Karpas-422 (cell line): ENCODE measurements around the gene NEU1. TPM values are rescaled to one million over a fixed set of nuclear protein-coding genes. Genes with fewer than 3 reads are reported as not detected.
A peak's percentile ranks its signal among the peaks of the same experiment; 100 is the strongest.
"Not testable (repeated sequence)": the region's sequence is repeated elsewhere in the genome, so short reads cannot be mapped to it uniquely, and the experiment has no call there.

Experiments
- DNase-seq: peaks from one replicate; pipeline ENCODE4 v3.0.0-alpha.2; 2015
- H2AFZ ChIP-seq: fragments of 200-600 bp; sonication (generic); 2 replicates; pipeline ENCODE4 v1.6.1; 2014; ENCODE audit warnings: antibody characterized with exemption, low read length, mixed read lengths
- H3K27ac ChIP-seq: fragments of 200-600 bp; sonication (generic); 2 replicates; pipeline ENCODE4 v1.5.1; 2014; ENCODE audit warnings: mild to moderate bottlenecking, low read length, moderate library complexity
- H3K27me3 ChIP-seq: fragments of 200-600 bp; sonication (generic); 2 replicates; pipeline ENCODE4 v1.6.1; 2014; ENCODE audit warnings: low read length, mixed read lengths
- H3K36me3 ChIP-seq: fragments of 200-600 bp; sonication (generic); 2 replicates; pipeline ENCODE4 v1.6.1; 2014; ENCODE audit warnings: low read length, mixed read lengths; ENCODE audit not compliant: insufficient read depth
- H3K4me1 ChIP-seq: fragments of 200-600 bp; sonication (generic); 2 replicates; pipeline ENCODE4 v1.6.1; 2014; ENCODE audit warnings: mild to moderate bottlenecking, low read length, mixed read lengths
- H3K4me2 ChIP-seq: fragments of 200-600 bp; sonication (generic); 2 replicates; pipeline ENCODE4 v1.6.1; 2014; ENCODE audit warnings: low read length, low read depth, mild to moderate bottlenecking; ENCODE audit not compliant: poor library complexity, severe bottlenecking
- H3K4me3 ChIP-seq: fragments of 200-600 bp; sonication (generic); 2 replicates; pipeline ENCODE4 v1.5.1; 2014; ENCODE audit warnings: mild to moderate bottlenecking, antibody characterized with exemption, low read length, mixed read lengths
- H3K79me2 ChIP-seq: fragments of 200-600 bp; sonication (generic); 2 replicates; pipeline ENCODE4 v1.6.1; 2014; ENCODE audit warnings: mild to moderate bottlenecking, low read length, mixed read lengths
- H3K9ac ChIP-seq: fragments of 200-600 bp; sonication (generic); 2 replicates; pipeline ENCODE4 v1.6.0; 2014; ENCODE audit warnings: low read length
- H3K9me2 ChIP-seq: fragments of 200-600 bp; sonication (generic), shearing (Covaris generic); replicated peaks from 2 replicates; pipeline ENCODE4 v1.6.0; 2014; ENCODE audit warnings: mild to moderate bottlenecking, low read length, moderate library complexity; ENCODE audit not compliant: insufficient read depth
- H3K9me3 ChIP-seq: fragments of 300-700, 200-600 bp; sonication (generic); 2 replicates; pipeline ENCODE4 v1.6.1; 2014; ENCODE audit warnings: low read length, mixed read lengths
- H4K20me1 ChIP-seq: fragments of 200-600 bp; sonication (generic); 2 replicates; pipeline ENCODE4 v1.6.1; 2014; ENCODE audit warnings: mild to moderate bottlenecking, antibody characterized with exemption, low read length, low read depth; ENCODE audit not compliant: insufficient read depth
- total RNA-seq: library from RNA; depleted of rRNA; stranded (reverse); fragments of >200 nt; shearing (Covaris generic); gene quantifications from 2 replicates; pipeline ENCODE4 v1.2.3, GENCODE V29; 2014; ENCODE audit warnings: low replicate concordance

The NEU1 gene
- total RNA-seq, 1 experiment from 2014 or later = 23.7 TPM

DNA sequence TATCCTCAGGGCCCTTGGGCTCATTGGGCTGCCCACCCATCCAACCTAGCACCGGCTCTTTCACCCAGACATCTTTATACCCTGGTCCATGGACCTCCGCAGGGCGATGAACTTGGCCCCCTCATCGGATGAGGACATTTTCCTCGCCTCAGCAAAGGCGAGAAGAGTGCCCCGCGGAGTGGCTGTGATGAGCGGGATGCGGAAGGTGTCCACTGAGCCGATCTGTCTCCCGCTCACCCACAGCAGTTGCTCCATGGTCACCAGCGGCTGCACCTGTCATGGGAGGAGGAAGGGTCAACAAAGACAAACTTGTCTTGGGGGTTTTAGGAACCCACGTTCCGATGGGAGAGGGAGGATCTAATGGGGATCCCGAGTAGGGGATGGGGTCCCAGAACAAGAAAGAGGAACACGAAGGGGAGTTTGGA is 690 bp downstream of the NEU1 start:
- no peaks in the 10 kb centered on the region for H3K9me2 ChIP-seq
- H3K27ac ChIP-seq = no peak overlapping the region
- peak overlapping the region; percentile 89 for H3K4me2 ChIP-seq
- H3K36me3 ChIP-seq = no peaks in the 10 kb centered on the region; the same call in 1 of the 2 replicates
- H2AFZ ChIP-seq = no peak overlapping the region
- peak overlapping the region; percentile 86 for H3K4me3 ChIP-seq
- H3K27me3 ChIP-seq = no peaks in the 10 kb centered on the region
- H3K9me3 ChIP-seq = no peaks in the 10 kb centered on the region
- DNase-seq = no peak
- peak overlapping the region; percentile 79 for H3K9ac ChIP-seq
- H4K20me1 ChIP-seq = no peaks in the 10 kb centered on the region
- H3K4me1 ChIP-seq = peaks cover 22% of the 10 kb centered on the region
- no peaks in the 10 kb centered on the region for H3K79me2 ChIP-seq

DNA sequence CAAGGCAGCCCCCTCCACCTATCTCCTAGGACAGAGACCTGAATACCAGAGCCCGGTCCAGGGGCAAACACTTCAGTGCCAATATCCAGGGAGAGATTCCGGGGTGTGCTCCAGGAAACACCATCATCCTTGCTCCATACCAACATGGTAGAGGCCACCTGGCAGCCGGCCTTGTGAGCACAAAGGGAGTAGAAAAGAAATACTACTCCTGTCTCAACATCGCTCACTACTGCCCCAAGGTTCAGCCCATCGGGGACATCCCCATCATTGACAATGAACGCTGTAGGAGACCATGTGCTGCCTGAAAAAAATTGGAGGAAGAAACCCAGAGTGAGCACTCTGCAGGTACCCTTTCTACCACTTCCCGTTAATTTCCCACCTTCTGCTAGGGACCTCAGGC is 1.5 kb downstream of the NEU1 start:
- Histone ChIP-seq H2AFZ (no peak overlapping the region), H3K79me2 (no peaks in the 10 kb centered on the region), H3K27ac (no peak overlapping the region), H3K9me3 (no peaks in the 10 kb centered on the region), H3K36me3 (no peaks in the 10 kb centered on the region; the same call in 1 of the 2 replicates), H4K20me1 (no peaks in the 10 kb centered on the region), H3K4me2 (no peak overlapping the region), H3K9me2 (no peaks in the 10 kb centered on the region), H3K9ac (no peak overlapping the region; the same call in 1 of the 2 replicates), H3K4me1 (peaks cover 22% of the 10 kb centered on the region), H3K4me3 (no peak overlapping the region), H3K27me3 (no peaks in the 10 kb centered on the region)
- DNase-seq = no peak

DNA sequence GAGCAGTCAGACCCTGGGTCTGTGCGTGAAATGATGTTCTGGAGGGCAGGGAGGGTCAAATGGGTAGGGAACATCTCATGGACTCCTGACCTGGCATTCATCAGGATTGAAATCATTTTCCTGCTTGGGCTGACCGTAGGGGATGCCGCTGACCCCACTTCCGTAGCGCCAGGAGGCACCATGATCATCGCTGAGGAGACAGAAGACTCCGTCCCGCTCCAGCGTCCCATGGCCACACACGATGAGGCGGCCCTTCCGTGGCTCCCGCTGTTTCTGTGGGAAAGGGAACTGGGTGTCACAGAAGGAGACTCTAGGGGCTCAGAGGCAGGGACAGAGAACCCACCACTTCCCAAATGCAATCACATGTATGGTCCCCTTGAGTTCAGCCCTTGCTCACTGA is 2.3 kb downstream of the NEU1 start:
- Histone ChIP-seq H3K79me2 (no peaks in the 10 kb centered on the region), H3K27ac (no peak overlapping the region), H3K36me3 (no peaks in the 10 kb centered on the region; the same call in 1 of the 2 replicates), H3K4me2 (no peak overlapping the region), H3K4me1 (peaks cover 22% of the 10 kb centered on the region), H3K27me3 (no peaks in the 10 kb centered on the region), H2AFZ (no peak overlapping the region), H3K9me2 (no peaks in the 10 kb centered on the region), H3K4me3 (no peak overlapping the region), H3K9ac (no peak overlapping the region), H3K9me3 (no peaks in the 10 kb centered on the region), H4K20me1 (no peaks in the 10 kb centered on the region)
- DNase-seq = no peak

DNA sequence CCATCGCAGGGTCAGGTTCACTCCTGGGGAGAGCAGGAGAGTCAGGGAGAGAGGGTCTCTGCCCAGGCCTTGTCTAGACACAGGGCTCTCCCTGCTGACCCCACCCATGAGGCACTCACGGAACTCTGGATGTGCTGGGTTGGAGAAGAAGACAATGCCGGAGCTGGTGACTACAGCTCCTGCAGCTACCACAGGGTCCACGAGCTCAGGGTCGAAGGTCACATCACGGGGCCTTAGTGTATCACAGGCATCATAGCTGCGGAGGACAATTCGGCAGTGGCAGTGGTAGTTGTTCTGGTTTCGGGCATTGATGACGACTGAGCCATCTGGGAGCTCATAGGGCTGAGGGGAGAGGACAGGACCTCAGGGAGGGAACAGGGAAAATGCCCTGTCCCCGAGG is 2.7 kb downstream of the NEU1 start:
- no peaks in the 10 kb centered on the region; the same call in 1 of the 2 replicates for H3K36me3 ChIP-seq
- no peak overlapping the region for H2AFZ ChIP-seq
- H3K9me3 ChIP-seq = no peaks in the 10 kb centered on the region
- no peaks in the 10 kb centered on the region for H4K20me1 ChIP-seq
- H3K9me2 ChIP-seq = no peaks in the 10 kb centered on the region
- no peak for DNase-seq
- no peak overlapping the region for H3K4me2 ChIP-seq
- H3K9ac ChIP-seq = no peak overlapping the region
- no peak overlapping the region for H3K27ac ChIP-seq
- H3K79me2 ChIP-seq = no peaks in the 10 kb centered on the region
- H3K4me1 ChIP-seq = peaks cover 22% of the 10 kb centered on the region
- H3K4me3 ChIP-seq = no peak overlapping the region
- H3K27me3 ChIP-seq = no peaks in the 10 kb centered on the region

DNA sequence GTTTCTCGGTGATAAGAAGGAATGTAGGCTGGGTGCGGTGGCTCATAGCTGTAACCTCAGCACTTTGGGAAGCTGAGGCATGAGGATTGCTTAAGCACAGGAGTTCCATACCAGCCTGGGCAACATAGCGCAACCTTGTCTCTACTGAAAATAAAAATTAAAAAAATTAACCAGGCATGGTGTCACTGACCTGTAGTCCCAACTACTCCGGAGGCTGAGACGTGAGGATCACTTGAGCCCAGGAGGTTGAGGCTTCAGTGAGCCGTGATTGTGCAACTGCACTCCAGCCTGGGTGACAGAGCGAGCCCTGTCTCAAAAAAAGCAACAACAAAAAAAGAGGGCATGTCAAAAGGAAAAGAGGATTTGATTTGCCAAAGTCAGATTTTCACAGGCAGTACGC is 3.9 kb downstream of the NEU1 start:
- no peaks in the 10 kb centered on the region for H3K9me2 ChIP-seq
- no peak for DNase-seq
- no peak overlapping the region for H3K27ac ChIP-seq
- no peaks in the 10 kb centered on the region for H4K20me1 ChIP-seq
- no peaks in the 10 kb centered on the region; the same call in 1 of the 2 replicates for H3K36me3 ChIP-seq
- no peak overlapping the region for H3K4me2 ChIP-seq
- H3K4me1 ChIP-seq = peaks cover 18% of the 10 kb centered on the region
- H3K4me3 ChIP-seq = no peak overlapping the region
- H2AFZ ChIP-seq = no peak overlapping the region
- H3K9me3 ChIP-seq = no peaks in the 10 kb centered on the region
- no peak overlapping the region for H3K9ac ChIP-seq
- no peaks in the 10 kb centered on the region for H3K79me2 ChIP-seq
- H3K27me3 ChIP-seq = no peaks in the 10 kb centered on the region

DNA sequence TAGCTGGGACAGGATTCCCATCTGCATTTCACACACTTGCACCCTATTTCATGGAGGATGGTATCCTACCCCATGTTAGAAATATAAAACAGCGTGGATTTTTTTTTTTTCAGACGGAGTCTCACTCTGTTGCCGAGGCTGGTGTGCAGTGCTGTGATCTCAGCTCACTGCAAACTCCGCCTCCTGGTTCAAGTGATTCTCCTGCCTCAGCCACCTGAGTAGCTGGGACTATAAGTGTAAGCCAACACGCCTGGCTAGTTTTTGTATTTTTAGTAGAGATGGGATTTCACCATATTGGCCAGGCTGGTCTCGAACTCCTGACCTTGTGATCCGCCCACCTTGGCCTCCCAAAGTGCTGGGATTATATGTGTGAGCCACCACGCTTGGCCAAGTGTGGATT is 4.8 kb downstream of the NEU1 start:
- not testable (repeated sequence) for H3K27me3 ChIP-seq

DNA sequence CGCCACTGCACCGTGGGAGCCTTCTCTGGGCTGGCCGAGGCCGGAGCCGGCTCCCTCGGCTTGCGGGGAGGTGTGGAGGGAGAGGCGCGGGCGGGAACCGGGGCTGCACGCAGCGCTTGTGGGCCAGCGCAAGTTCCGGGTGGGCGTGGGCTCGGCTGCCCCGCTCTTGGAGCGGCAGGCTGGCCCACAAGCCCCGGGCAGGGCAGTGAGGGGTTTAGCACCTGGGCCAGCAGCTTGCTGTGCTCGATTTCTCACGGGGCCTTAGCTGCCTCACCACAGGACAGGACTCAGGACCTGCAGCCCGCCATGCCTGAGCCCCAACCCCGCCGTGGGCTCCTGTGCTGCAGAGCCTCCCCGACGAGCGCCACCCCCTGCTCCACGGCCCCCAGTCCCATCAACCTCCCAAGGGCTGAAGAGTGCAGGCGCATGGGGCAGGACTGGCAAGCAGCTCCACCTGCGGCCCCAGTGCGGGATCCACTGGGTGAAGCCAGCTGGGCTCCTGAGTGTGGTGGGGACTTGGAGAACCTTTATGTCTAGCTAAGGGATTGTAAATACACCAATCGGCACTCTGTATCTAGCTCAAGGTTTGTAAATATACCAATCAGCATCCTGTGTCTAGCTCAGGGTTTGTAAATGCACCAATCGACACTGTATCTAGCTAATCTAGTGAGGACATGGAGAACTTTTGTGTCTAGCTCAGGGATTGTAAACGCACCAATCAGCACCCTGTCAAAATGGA is 10.5 kb downstream of the NEU1 start:
- not testable (repeated sequence) for H3K9me2 ChIP-seq, H3K9ac ChIP-seq, H3K27ac ChIP-seq, H3K79me2 ChIP-seq, H3K4me3 ChIP-seq, H3K9me3 ChIP-seq, H3K36me3 ChIP-seq, H3K27me3 ChIP-seq, H2AFZ ChIP-seq, H4K20me1 ChIP-seq, H3K4me2 ChIP-seq, H3K4me1 ChIP-seq, DNase-seq

More for the DNA sequence above, 4.8 kb downstream of the NEU1 start:
- not testable (repeated sequence) for DNase-seq, H4K20me1 ChIP-seq, H3K36me3 ChIP-seq, H2AFZ ChIP-seq, H3K4me3 ChIP-seq, H3K79me2 ChIP-seq, H3K9me2 ChIP-seq, H3K4me2 ChIP-seq, H3K27ac ChIP-seq, H3K9ac ChIP-seq, H3K9me3 ChIP-seq
- H3K4me1 ChIP-seq = peaks cover 11% of the 10 kb centered on the region

DNA sequence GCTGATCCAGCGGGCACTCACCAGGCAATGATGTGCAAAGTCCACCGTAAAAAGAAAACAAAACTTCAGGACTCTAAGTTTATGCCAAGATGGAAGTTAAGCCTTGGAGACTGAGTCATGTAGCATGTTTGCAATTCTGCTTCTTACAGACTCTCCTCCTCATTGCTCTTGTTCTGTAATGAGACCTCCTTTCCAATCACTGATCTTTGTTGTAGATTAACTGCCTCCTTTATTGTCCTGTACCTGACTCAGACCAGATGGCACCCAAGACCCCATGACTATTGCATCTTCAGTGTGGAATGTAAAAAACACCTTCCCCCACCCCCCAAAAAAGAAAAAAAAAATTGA is 11.2 kb downstream of the NEU1 start:
- H3K36me3 ChIP-seq = no peaks in the 10 kb centered on the region
- H2AFZ ChIP-seq = no peak overlapping the region
- no peaks in the 10 kb centered on the region for H3K27me3 ChIP-seq
- H3K9me3 ChIP-seq = no peaks in the 10 kb centered on the region
- H3K4me3 ChIP-seq = no peak overlapping the region
- no peak overlapping the region for H3K9ac ChIP-seq
- H3K27ac ChIP-seq = no peak overlapping the region
- H3K79me2 ChIP-seq = no peaks in the 10 kb centered on the region
- no peaks in the 10 kb centered on the region for H4K20me1 ChIP-seq
- no peak overlapping the region for H3K4me2 ChIP-seq
- H3K9me2 ChIP-seq = no peaks in the 10 kb centered on the region
- DNase-seq = no peak
- H3K4me1 ChIP-seq = no peaks in the 10 kb centered on the region
